ENCODE measurements around the gene ARL8B.
"Not testable (repeated sequence)": the region's sequence is repeated elsewhere in the genome, so short reads cannot be mapped to it uniquely, and the experiment has no call there.

Gene ARL8B

DNA sequence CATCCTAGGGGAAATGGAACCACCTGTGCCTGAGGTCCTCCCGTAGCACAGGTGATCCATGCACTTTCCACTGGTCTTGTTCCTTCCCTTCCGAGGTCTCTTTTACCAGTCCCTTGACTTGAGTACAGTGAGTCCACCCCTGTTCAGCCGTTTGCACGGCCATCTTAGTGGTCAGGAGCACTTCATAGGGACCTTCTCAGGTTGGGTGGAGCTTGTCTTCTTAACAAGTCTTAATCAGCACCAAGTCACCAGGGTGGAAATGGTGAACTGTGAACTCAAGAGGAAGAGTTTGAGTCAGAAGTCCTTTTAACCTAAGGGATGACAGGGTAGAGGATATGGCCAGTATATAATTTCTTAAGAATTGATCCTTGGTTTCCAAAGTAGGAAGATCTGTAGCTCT is 21.4 kb downstream of the ARL8B start:
- no peak for FAIRE-seq

DNA sequence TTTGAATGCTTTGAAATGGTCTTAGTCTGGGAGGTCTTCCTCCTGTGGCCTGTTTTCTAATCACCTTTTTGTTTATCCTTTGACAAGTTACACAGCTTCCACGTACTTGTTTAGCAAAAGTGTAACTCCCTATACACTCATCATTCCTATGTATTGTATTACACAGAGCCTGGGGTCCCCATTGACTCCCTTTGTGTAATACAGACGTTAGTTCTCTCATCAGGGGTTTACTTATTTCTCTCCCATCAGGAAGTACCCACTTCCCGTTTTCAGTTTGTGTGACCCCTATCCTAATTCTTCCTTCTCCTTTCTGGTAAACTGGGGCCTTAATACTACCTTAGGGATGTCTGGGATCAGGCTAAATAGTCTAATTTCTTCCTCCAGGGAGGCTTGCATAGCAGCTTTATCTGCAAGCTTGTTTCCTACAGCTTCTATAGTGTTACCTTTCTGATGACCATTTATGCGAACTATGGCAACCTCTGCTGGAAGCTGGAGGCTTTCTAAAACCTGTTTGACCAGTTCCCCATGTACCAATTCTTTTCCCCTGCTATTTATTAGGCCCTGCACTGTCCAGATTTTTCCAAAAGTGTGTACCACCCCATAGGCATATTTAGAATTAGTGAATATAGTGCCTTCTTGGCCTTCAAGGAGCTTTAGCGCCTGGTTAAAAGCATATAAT is 22.4 kb downstream of the ARL8B start:
- DNase-seq (ENCODE audit: insufficient read length, low spot score) (no peak), FAIRE-seq (no peak)

More for the DNA sequence above, 21.4 kb downstream of the ARL8B start:
- DNase-seq (ENCODE audit: insufficient read length, low spot score): no peak

DNA sequence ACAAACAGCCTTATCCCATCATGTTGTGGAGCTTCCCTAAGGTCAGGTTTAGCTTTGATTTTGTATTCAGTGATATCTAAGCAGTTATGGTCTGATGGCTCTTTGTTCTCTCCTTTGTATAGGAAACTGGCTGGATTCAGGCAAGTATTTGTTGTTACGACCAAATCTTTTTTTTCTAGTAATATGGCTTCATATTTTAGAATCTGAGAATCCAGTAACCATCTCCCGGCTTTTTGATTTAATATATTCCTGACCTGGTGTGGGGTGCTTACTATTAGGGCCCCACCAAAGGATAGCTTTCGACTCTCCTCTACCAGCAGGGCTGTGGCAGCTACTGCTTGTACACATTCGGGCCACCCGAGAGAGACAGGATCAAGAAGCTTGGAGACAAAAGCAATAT is 23.0 kb downstream of the ARL8B start:
- no peak for FAIRE-seq
- DNase-seq (ENCODE audit: insufficient read length, low spot score): no peak

DNA sequence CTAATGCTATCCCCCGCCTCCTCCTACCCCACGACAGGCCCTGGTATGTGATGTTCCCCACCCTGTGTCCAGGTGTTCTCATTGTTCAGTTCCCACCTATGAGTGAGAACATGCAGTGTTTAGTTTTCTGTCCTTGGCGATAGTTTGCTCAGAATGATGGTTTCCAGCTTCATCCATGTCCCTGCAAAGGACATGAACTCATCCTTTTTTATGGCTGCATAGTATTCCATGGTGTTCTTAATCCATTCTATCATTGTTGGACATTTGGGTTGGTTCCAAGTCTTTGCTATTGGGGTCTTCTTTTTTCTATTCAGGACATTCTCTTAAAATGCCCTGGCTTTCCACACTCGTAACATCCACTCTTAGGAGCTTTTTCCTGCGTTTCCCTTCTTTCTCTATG is 25.1 kb downstream of the ARL8B start:
- not testable (repeated sequence) for FAIRE-seq; DNase-seq (ENCODE audit: insufficient read length, low spot score)

DNA sequence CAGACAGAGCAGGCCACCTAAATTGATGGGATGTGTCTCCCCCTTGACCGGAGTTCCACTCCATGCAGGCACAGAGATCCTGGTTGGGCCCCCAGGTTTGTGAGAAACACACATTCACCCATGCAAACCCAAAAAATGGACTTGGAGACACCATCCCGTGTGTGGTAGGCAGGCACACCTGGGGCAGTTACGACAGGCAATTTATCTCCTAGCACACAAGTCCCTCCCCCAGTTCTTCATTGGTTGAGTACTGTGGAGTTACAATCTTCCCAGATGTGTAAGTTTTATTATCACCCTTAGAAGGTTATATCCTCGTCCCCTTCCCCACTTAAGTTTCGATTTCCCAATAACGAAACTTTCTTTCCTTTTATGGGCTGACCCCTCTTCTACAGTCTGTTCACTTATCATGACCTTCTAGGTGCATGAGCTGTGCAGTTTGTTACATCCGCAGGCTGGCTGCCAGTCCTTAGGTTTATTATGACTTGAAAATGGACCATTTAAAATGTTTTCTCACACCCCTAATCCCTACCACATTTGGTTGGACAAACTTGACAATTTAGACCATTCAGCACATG is 27.3 kb downstream of the ARL8B start:
- DNase-seq (ENCODE audit: insufficient read length, low spot score): no peak
- no peak for FAIRE-seq

DNA sequence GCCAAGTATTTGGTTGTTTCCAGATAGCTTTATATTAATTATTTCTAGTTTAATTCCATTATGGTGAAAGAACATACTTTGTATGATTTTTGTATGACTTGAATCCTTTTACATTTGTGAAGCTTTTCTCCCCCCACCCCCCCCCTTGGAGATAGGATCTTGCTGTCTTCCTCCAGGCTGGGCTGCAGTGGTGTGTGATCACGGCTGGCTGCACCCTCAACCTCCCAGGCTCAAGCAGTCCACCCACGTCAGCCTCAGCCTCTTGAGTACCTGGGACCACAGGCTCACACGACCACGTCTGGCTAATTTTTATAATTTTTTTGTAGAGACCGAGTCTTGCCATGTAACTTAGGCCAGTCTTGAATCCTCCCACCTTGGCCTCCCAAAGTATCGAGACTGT is 29.5 kb downstream of the ARL8B start:
- FAIRE-seq: no peak
- no peak for DNase-seq (ENCODE audit: insufficient read length, low spot score)

DNA sequence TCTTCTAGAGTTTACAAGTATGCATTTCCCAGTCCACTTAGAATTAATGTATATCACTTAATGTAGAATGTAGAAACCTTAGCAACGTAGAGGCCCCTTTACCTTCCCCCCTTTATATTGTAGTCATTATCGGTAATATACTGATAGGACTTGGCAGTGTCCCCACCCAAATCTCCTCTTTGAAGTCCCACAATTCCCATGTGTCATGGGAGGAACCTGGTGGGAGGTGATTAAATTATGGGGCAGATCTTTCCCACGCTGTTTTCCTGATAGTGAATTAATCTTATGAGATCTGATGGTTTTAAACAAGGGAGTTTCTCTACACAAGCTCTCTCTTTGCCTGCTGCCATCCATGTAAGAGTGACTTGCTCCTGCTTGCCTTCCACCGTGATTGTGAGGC is 31.0 kb downstream of the ARL8B start:
- FAIRE-seq (no peak), DNase-seq (ENCODE audit: insufficient read length, low spot score) (no peak)

DNA sequence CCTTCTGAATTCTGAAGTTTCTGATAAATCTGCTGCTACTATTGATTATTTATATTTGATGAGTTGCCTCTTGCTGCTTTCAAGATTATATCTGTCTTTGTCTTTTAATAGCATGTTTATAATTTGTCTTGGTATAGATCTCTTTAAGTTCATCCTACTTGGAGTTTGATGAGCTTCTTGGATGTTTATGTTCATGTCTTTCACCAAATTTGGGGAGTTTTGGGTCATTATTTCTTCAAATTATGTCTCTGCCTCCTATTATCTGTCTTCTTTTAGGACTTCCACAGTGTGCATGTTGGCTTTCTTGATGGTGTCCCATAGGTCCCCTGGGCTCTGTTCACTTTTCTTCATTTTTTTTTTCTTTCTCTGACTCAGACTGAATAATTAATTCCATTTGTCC is 33.1 kb downstream of the ARL8B start:
- DNase-seq (ENCODE audit: insufficient read length, low spot score) (no peak), FAIRE-seq (no peak)

DNA sequence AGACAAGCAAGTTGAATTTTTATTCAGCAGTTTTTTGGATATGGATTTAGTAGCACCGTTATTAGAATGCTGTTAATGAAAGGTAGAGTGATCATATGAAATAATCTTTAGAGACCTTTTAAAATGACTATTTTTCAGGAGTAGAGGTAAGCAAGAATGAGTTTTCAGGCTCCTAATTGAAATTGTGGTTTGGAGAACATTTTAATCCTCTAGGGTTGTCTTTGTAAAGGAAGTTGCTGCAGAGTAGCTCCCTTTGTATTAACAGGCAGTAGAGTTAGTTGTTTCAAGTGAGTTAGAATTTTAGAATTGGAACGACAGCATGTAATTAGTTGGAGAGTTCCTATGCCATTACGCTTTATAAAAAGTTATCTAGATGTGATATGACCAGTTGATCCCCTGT is 38.2 kb downstream of the ARL8B start:
- FAIRE-seq: no peak

DNA sequence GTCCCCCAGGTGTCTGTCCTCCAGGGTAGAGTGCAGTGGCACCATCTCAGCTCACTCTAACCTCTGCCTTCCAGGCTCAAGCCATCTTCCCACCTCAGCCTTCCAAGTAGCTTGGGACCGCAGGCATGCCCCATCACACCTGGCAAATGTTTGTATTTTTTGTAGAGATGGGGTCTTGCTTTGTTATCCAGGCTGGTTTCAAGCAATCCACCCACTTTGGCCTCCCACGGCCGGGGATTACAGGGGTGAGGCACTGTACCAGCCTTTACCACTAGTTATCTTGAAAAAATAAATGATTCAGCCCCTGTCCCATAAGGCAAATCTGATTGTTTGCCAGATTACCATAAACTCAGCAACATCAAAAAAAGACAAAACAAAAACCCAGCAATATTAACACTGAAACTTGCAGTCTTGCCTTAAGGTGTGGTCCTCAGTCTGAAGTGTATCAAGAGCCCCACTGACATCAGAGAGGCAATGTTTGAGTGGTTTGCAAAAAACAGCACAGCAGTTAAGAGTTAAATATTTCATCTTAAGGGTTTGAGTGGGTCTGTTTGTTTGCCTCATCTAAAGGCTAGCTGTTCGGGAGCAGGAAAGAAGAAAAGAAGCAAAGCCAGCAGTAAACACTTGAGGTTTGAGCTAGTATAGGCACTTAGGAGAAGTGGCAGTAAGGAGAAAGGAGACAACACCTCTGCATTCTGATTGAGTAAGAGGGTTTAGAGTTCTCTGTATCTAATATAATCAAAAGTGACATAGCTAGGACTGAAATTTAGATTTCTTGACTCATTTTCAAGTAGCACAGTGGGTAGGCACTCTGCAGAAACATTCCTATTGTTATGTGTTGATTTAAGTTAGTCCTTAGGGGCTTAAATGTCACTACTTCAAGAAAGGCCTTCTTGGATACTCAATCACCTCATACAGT is 39.1 kb downstream of the ARL8B start:
- DNase-seq (ENCODE audit: insufficient read length, low spot score) (no peak), FAIRE-seq (peak; percentile 54)

More for the DNA sequence above, 38.2 kb downstream of the ARL8B start:
- no peak for DNase-seq (ENCODE audit: insufficient read length, low spot score)

DNA sequence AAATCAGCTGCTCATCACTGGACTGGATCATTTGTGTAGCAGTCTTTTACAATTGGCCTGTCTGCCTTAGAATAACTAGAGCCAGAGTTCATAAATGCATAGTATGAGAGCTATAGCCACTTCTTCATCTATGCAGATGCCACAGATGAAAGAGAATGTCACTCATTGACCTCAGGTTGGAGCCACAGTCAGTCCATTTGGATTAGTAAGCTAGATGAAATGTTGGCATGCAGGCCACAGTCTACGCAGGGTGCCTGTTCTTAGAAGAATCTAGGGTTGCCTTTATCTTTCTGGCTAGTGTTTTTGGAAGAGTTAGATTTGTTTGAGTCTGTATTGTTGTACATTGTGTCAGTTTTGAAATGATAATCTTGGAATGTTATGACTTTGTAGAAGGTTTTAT is 40.0 kb downstream of the ARL8B start:
- no peak for FAIRE-seq
- DNase-seq (ENCODE audit: insufficient read length, low spot score): no peak

DNA sequence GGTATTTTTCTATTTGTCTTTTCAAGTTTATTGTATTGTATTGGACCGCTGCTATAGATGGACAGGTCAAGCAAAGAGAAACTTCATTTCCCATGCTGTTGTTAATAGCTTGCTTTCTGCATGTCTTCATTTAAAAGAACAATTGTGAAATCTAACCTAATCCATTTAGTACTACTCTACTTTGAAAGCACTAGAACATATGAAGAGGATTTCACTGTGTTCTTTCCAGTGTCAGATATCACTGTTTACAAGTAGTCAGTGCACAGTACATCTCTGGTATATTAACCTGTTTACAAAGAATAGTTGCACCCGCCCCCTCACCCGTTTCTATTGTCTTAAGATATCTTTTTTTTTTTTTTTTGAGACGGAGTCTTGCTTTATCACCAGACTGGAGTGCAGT is 43.6 kb downstream of the ARL8B start:
- DNase-seq (ENCODE audit: insufficient read length, low spot score): no peak
- peak; percentile 68 for FAIRE-seq

DNA sequence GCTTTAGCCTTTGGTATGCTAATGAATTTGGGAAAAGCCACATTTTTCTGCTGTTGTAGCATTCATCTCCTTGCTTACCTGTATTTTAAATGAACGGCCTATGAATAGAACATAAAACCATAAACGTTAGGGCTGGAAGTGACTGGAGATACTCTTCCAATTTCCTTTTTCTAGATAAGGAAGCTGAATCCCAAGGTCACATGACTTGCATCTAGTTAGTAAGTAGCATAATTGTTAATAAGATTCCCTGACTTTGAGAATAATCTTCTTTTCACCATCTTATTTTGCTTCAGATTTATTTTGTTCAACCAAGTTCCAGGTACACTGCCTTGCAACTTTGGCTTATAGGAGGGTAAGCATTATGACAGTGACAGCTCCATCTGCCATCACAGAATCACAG is 44.8 kb downstream of the ARL8B start:
- FAIRE-seq: no peak
- no peak for DNase-seq (ENCODE audit: insufficient read length, low spot score)

DNA sequence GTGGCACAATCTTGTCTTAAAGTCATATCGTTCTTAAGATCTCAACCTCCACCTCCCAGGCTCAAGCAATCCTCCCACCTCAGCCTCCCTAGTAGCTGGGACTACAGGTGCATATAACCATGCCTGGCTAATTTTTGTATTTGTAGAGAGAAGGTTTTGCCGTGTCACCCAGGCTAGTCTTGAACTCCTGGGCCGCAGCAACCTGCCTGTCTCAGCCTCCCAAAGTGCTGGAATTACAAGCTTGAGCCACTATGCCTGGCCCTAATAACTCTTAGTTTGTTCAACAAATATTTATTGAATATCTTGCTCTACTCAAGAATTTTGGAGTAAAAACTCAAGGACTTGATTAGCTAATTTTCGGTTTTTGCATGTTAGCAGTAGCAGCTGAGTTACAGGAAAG is 46.0 kb downstream of the ARL8B start:
- FAIRE-seq (no peak), DNase-seq (ENCODE audit: insufficient read length, low spot score) (no peak)

DNA sequence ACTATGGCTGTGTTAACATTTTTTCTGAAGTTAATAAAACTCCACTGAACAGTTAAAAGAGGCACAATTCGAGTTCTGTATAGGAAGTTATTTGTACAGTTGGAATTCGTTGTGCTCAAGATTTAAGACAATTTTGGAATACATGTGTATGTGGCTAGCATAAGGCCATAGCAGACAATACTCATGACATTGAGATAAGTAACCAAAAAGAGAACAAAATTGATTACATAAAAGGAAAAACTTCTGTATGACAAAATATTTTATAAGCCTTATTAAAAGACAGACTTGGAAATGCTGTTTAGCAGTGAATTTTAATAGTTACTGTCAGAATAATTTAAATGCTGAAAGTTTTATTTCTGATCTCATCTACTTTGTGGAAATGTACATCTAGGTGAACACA is 47.7 kb downstream of the ARL8B start:
- peak; percentile 40 for FAIRE-seq
- DNase-seq (ENCODE audit: insufficient read length, low spot score): no peak

DNA sequence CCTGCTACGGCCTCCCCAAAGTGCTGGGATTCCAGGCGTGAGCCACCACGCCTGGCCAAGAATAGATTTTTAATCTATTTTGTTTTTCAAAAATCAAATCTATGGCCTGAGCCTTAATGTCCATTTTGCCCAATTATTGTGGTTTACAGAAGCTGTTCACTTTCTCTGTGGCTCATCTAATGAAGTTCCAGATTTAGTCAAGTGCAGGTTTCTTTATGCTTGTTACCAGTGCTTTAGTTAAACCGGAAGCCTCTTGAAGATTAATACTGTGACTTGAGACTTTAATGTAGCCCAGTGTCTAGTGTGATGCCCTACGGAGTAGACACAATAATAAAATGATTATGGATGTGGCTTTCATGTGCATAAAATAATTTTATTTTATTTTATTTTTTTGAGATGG is 48.9 kb downstream of the ARL8B start:
- FAIRE-seq: no peak
- no peak for DNase-seq (ENCODE audit: insufficient read length, low spot score)

DNA sequence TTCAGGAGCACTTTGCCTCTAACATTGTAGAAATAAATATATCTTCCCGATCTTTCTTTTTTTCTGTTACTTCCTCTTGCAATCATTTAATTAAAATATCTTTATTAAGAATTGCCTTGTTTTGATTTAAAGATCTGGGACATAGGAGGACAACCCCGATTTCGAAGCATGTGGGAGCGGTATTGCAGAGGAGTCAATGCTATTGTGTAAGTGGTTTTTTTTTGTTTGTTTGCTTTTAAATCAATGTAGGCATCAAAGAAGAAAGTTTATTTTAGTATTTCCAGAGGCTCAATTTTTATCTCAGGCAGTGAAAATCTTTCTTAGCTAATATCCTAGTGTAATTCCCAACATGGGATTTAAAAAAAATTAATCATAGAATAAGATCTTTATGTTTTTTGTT is 49.9 kb downstream of the ARL8B start:
- FAIRE-seq (no peak), DNase-seq (ENCODE audit: insufficient read length, low spot score) (no peak)

DNA sequence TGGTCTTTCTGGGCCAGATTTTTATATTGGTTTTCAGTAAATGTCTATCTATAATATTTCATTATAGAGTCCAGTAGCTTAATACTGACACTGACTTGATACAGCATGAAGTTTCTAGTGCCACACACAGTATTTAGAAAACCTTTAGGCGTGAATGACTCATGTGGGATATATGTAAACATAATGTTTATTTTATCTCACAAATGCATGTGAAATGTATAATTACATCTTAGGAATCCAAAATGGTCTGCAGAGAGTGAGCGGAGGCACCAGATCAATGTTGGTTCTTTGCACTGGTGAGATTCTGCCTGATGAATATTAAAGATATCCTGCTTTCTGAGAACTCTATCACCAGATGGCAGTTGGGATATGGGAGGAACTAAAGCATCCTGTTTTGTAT is 56.9 kb downstream of the ARL8B start:
- FAIRE-seq: not testable (repeated sequence)

DNA sequence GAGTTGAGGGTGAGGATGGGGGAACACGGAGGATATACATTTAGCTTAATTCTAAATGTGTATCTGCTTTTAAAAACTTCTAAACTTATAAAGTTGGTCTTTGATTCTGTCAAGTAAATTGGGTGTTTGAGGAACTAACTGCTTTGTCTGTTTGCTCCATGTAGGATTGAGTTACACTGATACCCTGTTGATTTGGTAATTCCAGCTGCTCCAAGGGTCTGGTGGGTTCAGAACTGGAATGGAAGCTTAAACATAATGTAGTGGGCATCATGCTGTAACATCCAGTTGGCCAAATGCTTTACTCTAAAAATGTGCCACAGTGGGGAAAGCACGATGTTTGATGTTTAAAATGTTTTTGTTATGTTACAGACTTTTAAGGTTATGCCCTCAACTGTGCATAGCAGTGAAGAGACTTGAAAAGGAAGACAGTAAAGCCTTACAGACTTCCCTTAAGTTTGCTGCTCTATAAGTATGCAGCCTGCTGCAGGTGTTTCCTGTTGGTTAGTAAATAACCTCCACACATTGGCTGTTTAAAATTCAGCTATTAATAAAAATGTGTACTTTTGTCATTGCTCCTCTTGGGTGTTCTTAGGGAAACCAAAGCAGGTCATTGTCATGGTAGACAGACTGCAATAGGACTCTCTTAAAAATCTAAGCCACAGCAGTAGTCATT is 59.5 kb downstream of the ARL8B start:
- FAIRE-seq (peak; percentile 98), DNase-seq (ENCODE audit: insufficient read length, low spot score) (no peak)

More for the DNA sequence above, 56.9 kb downstream of the ARL8B start:
- DNase-seq (ENCODE audit: insufficient read length, low spot score): not testable (repeated sequence)

DNA sequence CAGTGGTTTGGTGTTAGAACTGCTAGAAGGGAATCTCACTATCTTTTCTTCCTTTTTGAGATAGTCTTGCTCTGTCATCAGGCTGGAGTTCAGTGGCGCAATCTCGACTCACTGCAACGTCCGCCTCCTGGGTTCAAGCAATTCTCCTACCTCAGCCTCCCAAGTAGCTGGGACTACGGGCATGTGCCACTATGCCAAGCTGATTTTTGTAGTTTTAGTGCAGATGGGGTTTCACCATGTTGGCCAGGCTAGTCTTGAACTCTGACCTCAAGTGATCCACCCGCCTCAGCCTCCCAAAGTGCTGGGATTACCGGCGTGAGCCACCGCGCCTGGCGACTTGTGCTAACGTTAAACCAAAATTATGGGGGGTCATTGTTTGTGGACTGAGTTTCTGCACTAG is 61.6 kb downstream of the ARL8B start:
- DNase-seq (ENCODE audit: insufficient read length, low spot score); FAIRE-seq: not testable (repeated sequence)

DNA sequence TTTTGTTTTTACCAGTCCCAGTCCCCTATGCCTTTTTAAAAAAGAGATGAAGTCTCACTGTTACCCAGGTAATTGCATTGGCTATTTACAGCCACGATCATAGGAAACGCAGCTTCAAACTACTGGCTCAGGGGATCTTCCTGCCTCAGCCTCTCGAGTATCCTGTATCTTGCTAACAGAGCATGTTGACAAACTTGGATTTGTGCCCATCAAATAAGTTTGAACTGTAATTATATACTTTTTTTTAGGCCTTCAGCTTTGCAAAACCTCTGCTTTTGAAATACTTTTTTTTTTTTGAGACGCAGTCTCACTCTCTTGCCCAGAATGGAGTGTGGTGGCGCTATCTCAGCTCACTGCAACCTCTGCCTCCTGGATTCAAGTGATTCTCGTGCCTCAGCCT is 62.4 kb downstream of the ARL8B start:
- FAIRE-seq (no peak), DNase-seq (ENCODE audit: insufficient read length, low spot score) (no peak)

All from GM19239 (cell line).